HEK293 (cell line): ENCODE measurements around the gene DIP2C.
A peak's percentile ranks its signal among the peaks of the same experiment; 100 is the strongest.

Experiments
- CTCF ChIA-PET: fragments of 350-600 bp; formaldehyde crosslinking; extraction: SDS; loops from one replicate; lab custom pipeline; 2021; ENCODE audit warnings: antibody characterized with exemption; lab: Yijun Ruan, JAX
- POLR2A ChIA-PET: fragments of 300-600 bp; formaldehyde crosslinking; extraction: SDS; loops from one replicate; lab custom pipeline; 2020; ENCODE audit warnings: antibody characterized with exemption, inconsistent platforms; lab: Yijun Ruan, JAX
- H3K27ac ChIP-seq: fragments of 200-500 bp; sonication (Bioruptor generic); 2 replicates; pipeline ENCODE4 v1.5.1; 2014; ENCODE audit warnings: low read depth, low read length, control low read depth, inconsistent platforms; ENCODE audit errors: extremely low read depth
- H3K36me3 ChIP-seq, 2 experiments: fragments of 200-500 bp in 1 of 2; sonication (Bioruptor generic) in 1 of 2; 1 replicate in 1 of 2; 2 replicates in 1 of 2; pipeline ENCODE4 v1.5.1; 2014 to 2017; ENCODE audit warnings: inconsistent platforms in 2 of 2, low read length in 2 of 2; ENCODE audit not compliant: control insufficient read depth in 2 of 2, insufficient read depth in 1 of 2
- H3K4me1 ChIP-seq: fragments of 200-500 bp; sonication (Bioruptor generic); 2 replicates; pipeline ENCODE4 v1.5.1; 2014; ENCODE audit warnings: mild to moderate bottlenecking, low read length, inconsistent platforms; ENCODE audit not compliant: control insufficient read depth, insufficient read depth
- H3K4me3 ChIP-seq: 2 replicates; pipeline ENCODE4 v1.5.1; 2011; ENCODE audit warnings: low read depth, mild to moderate bottlenecking, control low read depth, low read length, moderate library complexity
- H3K9me3 ChIP-seq: fragments of 200-500 bp; sonication (Bioruptor generic); 2 replicates; pipeline ENCODE4 v1.5.1; 2014; ENCODE audit warnings: low read depth, low read length, inconsistent platforms; ENCODE audit not compliant: control insufficient read depth, insufficient read depth
- GLIS1 ChIP-seq: fragments of 450-650 bp; formaldehyde crosslinking; IDR thresholded peaks from 2 replicates; pipeline ENCODE4 v1.5.1; 2016; ENCODE audit warnings: missing biosample characterization, missing genetic modification characterization
- GLIS2 ChIP-seq: fragments of 450-650 bp; formaldehyde crosslinking; IDR thresholded peaks from 2 replicates; pipeline ENCODE4 v1.5.1; 2016; ENCODE audit warnings: missing biosample characterization, missing genetic modification characterization
- HIC1 ChIP-seq: fragments of 450-650 bp; formaldehyde crosslinking; IDR thresholded peaks from 2 replicates; pipeline ENCODE4 v1.5.1; 2016; ENCODE audit warnings: missing biosample characterization, missing genetic modification characterization
- KLF7 ChIP-seq: fragments of 450-650 bp; formaldehyde crosslinking; IDR thresholded peaks from 2 replicates; pipeline ENCODE4 v1.5.1; 2016; ENCODE audit warnings: missing biosample characterization, missing genetic modification characterization, borderline replicate concordance
- KLF8 ChIP-seq: fragments of 450-650 bp; formaldehyde crosslinking; IDR thresholded peaks from 2 replicates; pipeline ENCODE4 v1.5.1; 2016; ENCODE audit warnings: missing biosample characterization, missing genetic modification characterization
- PATZ1 ChIP-seq: fragments of 450-650 bp; formaldehyde crosslinking; IDR thresholded peaks from 2 replicates; pipeline ENCODE4 v1.5.1; 2016; ENCODE audit warnings: missing biosample characterization, missing genetic modification characterization
- ZBTB11 ChIP-seq: fragments of 450-650 bp; formaldehyde crosslinking; conservative IDR thresholded peaks from 2 replicates; pipeline ENCODE4 v1.5.1; 2016; ENCODE audit warnings: low read depth, missing biosample characterization, missing genetic modification characterization
- ZNF10 ChIP-seq: fragments of 450-650 bp; formaldehyde crosslinking; IDR thresholded peaks from 2 replicates; pipeline ENCODE4 v1.5.1; 2017; ENCODE audit warnings: missing biosample characterization, missing genetic modification characterization
- ZNF155 ChIP-seq: fragments of 450-650 bp; formaldehyde crosslinking; IDR thresholded peaks from 2 replicates; pipeline ENCODE4 v1.5.1; 2016; ENCODE audit warnings: missing biosample characterization, missing genetic modification characterization
- ZNF184 ChIP-seq: fragments of 450-650 bp; IDR thresholded peaks from 2 replicates; pipeline ENCODE4 v1.5.1; 2018; ENCODE audit warnings: missing biosample characterization, mild to moderate bottlenecking, missing genetic modification characterization
- ZNF19 ChIP-seq: fragments of 450-650 bp; formaldehyde crosslinking; IDR thresholded peaks from 2 replicates; pipeline ENCODE4; 2016; ENCODE audit warnings: missing biosample characterization, missing genetic modification characterization, low read depth
- ZNF449 ChIP-seq: fragments of 450-650 bp; formaldehyde crosslinking; IDR thresholded peaks from 2 replicates; pipeline ENCODE4 v1.5.1; 2017; ENCODE audit warnings: missing biosample characterization, mild to moderate bottlenecking, missing genetic modification characterization, moderate library complexity
- ZNF48 ChIP-seq: fragments of 450-650 bp; formaldehyde crosslinking; IDR thresholded peaks from 2 replicates; pipeline ENCODE4 v1.5.1; 2016; ENCODE audit warnings: missing biosample characterization, missing genetic modification characterization
- ZNF510 ChIP-seq: fragments of 450-650 bp; formaldehyde crosslinking; IDR thresholded peaks from 2 replicates; pipeline ENCODE4 v1.5.1; 2018; ENCODE audit warnings: mild to moderate bottlenecking, missing genetic modification characterization, missing biosample characterization; ENCODE audit not compliant: insufficient replicate concordance
- ZNF561 ChIP-seq: fragments of 450-650 bp; IDR thresholded peaks from 2 replicates; pipeline ENCODE4 v1.5.1; 2018; ENCODE audit warnings: missing biosample characterization, missing genetic modification characterization, borderline replicate concordance
- ZNF658 ChIP-seq: fragments of 450-650 bp; formaldehyde crosslinking; IDR thresholded peaks from 2 replicates; pipeline ENCODE4; 2016; ENCODE audit warnings: missing biosample characterization, missing genetic modification characterization
- ZNF785 ChIP-seq: fragments of 450-650 bp; formaldehyde crosslinking; IDR thresholded peaks from 2 replicates; pipeline ENCODE4 v1.5.1; 2016; ENCODE audit warnings: missing biosample characterization, missing genetic modification characterization

The DIP2C gene

GRCh38 chr10:517872-518475 lies 171.5 kb downstream of the DIP2C start:
- ChIA-PET POLR2A (no interaction called here), CTCF (no interaction called here)

GRCh38 chr10:517241-517830 lies 172.1 kb downstream of the DIP2C start:
- H3K9me3 ChIP-seq = no peaks in the 10 kb centered on the region
- H3K4me3 ChIP-seq = no peak overlapping the region
- ChIA-PET POLR2A (no interaction called here), CTCF (no interaction called here)
- H3K27ac ChIP-seq = no peak overlapping the region
- TF ChIP-seq ZNF10 (tag by site-specific recombination) (peak; percentile 65; the same call in 1 of the 2 replicates), PATZ1 (peak; percentile 37; the same call in 1 of the 2 replicates), ZNF19 (tag by site-specific recombination) (no peak)
- H3K36me3 ChIP-seq = no peaks in the 10 kb centered on the region
- no peaks in the 10 kb centered on the region for H3K4me1 ChIP-seq

More at GRCh38 chr10:517872-518475, 171.5 kb downstream of the DIP2C start:
- H3K4me1 ChIP-seq = no peaks in the 10 kb centered on the region
- no peaks in the 10 kb centered on the region for H3K9me3 ChIP-seq
- no peak overlapping the region for H3K4me3 ChIP-seq
- TF ChIP-seq GLIS2 (tag by site-specific recombination) (no peak), HIC1 (no peak), ZNF155 (no peak), ZBTB11 (tag by site-specific recombination) (no peak), ZNF184 (tag by site-specific recombination) (no peak), ZNF449 (tag by site-specific recombination) (no peak)
- H3K36me3 ChIP-seq = no peaks in the 10 kb centered on the region
- no peak overlapping the region for H3K27ac ChIP-seq

GRCh38 chr10:516764-517163 lies 172.7 kb downstream of the DIP2C start:
- Histone ChIP-seq H3K36me3 (no peaks in the 10 kb centered on the region), H3K27ac (no peak overlapping the region), H3K4me1 (no peaks in the 10 kb centered on the region), H3K9me3 (no peaks in the 10 kb centered on the region), H3K4me3 (no peak overlapping the region)
- POLR2A ChIA-PET = no interaction called here
- CTCF ChIA-PET = no interaction called here
- TF ChIP-seq PATZ1 (peak; percentile 81), ZNF48 (no peak), KLF8 (tag by site-specific recombination) (no peak), GLIS1 (no peak), ZNF510 (tag by site-specific recombination) (no peak), KLF7 (tag by site-specific recombination) (no peak), ZNF658 (tag by site-specific recombination) (no peak), ZNF785 (no peak), ZNF561 (tag by site-specific recombination) (no peak)
